Lower leg skin (tissue), 3 donors: ENCODE data around the gene TMPRSS11D.

Source experiments
- POLR2A ChIP-seq, 2 donors: fragments of 450-650 bp; IDR thresholded peaks; one replicate each; pipeline ENCODE4 v1.6.1; 2016 to 2017; ENCODE audit warnings: antibody characterized with exemption in 2 of 2, mild to moderate bottlenecking in 1 of 2, moderate library complexity in 1 of 2
- TF ChIP-seq, protein P1 (sequence below), 3 donors: fragments of 450-650 bp; IDR thresholded peaks; one replicate each; pipeline ENCODE4 v1.5.1; 2016; ENCODE audit warnings: antibody characterized with exemption in 3 of 3, mild to moderate bottlenecking in 3 of 3, moderate library complexity in 2 of 3

DNA sequence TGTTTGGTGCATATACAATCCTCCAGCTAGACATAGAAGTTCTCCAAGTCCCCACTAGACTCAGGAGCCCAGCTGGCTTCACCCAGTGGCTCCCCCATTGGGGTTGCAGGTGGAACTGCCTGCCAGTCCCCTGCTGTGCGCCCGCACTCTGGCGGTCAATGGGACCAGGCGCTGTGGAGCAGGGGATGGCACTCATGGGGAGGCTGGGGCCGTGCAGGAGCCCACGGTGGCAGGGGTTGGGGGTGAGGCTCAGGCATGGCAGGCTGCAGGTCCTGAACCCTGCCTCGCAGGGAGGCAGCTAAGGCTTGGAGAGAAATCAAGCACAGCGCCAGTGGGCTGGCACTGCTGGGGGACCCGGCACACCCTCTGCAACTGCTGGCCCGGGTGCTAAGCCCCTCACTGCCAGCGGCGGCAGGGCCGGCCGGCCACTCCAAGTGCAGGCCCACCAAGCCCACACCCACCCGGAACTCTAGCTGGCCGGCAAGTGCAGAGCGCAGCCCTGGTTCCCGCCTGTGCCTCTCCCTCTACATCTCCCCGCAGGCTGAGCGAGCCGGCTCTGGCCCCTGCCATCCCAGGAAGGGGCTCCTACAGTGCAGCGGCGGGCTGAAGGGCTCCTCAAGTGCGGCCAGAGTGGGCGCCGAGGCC, 12.7 kb upstream of the TMPRSS11D start:
- TF ChIP-seq, protein P1, sequence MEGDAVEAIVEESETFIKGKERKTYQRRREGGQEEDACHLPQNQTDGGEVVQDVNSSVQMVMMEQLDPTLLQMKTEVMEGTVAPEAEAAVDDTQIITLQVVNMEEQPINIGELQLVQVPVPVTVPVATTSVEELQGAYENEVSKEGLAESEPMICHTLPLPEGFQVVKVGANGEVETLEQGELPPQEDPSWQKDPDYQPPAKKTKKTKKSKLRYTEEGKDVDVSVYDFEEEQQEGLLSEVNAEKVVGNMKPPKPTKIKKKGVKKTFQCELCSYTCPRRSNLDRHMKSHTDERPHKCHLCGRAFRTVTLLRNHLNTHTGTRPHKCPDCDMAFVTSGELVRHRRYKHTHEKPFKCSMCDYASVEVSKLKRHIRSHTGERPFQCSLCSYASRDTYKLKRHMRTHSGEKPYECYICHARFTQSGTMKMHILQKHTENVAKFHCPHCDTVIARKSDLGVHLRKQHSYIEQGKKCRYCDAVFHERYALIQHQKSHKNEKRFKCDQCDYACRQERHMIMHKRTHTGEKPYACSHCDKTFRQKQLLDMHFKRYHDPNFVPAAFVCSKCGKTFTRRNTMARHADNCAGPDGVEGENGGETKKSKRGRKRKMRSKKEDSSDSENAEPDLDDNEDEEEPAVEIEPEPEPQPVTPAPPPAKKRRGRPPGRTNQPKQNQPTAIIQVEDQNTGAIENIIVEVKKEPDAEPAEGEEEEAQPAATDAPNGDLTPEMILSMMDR (IDR thresholded peaks at IDR 0.05) = no peak
- no peak for TF ChIP-seq POLR2A (IDR thresholded peaks at IDR 0.05)
